Coronary artery (tissue), 2 donors: ENCODE measurements around the gene SYNGR1.
"Not testable (repeated sequence)": the region's sequence is repeated elsewhere in the genome, so short reads cannot be mapped to it uniquely, and the experiment has no call there.

ENCODE experiments used
- DNase-seq: peaks from one replicate; pipeline ENCODE4 v3.0.0-alpha.2; 2017; ENCODE audit warnings: low spot score
- H3K27ac ChIP-seq, 2 donors: fragments of 200-600 bp; sonication (generic); one replicate each; pipeline ENCODE4 v1.5.1; 2016 to 2019
- H3K4me3 ChIP-seq: fragments of 200-600 bp; sonication (generic); 2 replicates; pipeline ENCODE4 v1.5.1; 2016; ENCODE audit warnings: mild to moderate bottlenecking, moderate library complexity
- TF ChIP-seq, protein P1 (sequence below): fragments of 200-600 bp; sonication (generic); IDR thresholded peaks from one replicate; pipeline ENCODE4 v1.5.1; 2019; ENCODE audit warnings: antibody characterized with exemption

Gene SYNGR1

DNA sequence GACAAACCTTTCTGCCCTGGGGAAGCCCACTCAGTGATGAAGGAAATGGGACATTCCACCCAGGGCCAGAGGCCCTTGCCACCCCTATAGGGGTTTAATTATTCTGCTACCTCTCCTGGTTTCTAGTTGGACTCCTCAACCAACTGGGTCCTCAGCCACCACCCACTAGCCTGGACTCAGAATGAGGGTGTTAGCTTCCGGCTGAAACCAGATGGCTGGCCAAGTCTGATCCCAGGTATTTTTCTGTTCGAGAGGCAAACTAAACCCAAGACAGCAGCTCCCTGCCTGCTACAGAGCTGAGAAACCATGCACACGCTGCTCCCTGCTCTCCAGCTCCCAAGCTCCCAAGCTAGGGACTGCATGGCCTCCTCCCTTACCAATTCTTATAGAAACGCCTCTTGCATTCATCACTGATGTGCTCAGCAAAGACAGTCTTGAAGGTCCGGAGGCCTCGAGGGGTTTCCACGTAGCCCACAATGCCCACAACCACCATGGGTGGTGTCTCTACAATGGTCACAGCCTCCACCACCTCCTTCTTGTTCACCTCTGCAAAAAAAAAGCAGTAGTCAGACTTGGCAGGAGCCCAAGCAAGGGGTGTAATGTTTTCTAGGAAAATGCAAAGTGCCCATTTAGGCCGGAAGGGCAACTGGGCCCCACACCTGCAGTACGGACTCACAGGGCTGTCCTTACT, 32.6 kb upstream of the SYNGR1 start:
- no peak for DNase-seq
- peak overlapping the region; percentile 80 for H3K4me3 ChIP-seq
- H3K27ac ChIP-seq, result peak overlapping the region in 1 of 2 donors; percentile 52
- TF ChIP-seq, protein P1, sequence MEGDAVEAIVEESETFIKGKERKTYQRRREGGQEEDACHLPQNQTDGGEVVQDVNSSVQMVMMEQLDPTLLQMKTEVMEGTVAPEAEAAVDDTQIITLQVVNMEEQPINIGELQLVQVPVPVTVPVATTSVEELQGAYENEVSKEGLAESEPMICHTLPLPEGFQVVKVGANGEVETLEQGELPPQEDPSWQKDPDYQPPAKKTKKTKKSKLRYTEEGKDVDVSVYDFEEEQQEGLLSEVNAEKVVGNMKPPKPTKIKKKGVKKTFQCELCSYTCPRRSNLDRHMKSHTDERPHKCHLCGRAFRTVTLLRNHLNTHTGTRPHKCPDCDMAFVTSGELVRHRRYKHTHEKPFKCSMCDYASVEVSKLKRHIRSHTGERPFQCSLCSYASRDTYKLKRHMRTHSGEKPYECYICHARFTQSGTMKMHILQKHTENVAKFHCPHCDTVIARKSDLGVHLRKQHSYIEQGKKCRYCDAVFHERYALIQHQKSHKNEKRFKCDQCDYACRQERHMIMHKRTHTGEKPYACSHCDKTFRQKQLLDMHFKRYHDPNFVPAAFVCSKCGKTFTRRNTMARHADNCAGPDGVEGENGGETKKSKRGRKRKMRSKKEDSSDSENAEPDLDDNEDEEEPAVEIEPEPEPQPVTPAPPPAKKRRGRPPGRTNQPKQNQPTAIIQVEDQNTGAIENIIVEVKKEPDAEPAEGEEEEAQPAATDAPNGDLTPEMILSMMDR, result no peak

GRCh38 chr22:39317775-39318506, 31.9 kb upstream of the SYNGR1 start:
- DNase-seq, result no peak
- H3K4me3 ChIP-seq, result peak overlapping the region; percentile 80
- TF ChIP-seq, protein P1, result no peak
- H3K27ac ChIP-seq, result peak overlapping the region; percentile 96 to 98

- TF ChIP-seq, protein P1, result no peak
- Histone ChIP-seq H3K27ac (peak overlapping the region; percentile 96 to 98), H3K4me3 (peak overlapping the region; percentile 80)
- no peak for DNase-seq
These were observed 31.1 kb upstream of the SYNGR1 start for GRCh38 chr22:39318507-39319283.

GRCh38 chr22:39319284-39320022, 30.3 kb upstream of the SYNGR1 start, which contains the start of gene RPL3:
Gene RPL3 (minus strand): TSS chr22:39319623. CDS start chr22:39319597, 26 bp downstream.
- Histone ChIP-seq H3K27ac (peak within 1 kb of the TSS; percentile 96 to 98), H3K4me3 (peak within 1 kb of the TSS; percentile 80)
- TF ChIP-seq, protein P1, result no peak
- peak; percentile 98 for DNase-seq

DNA sequence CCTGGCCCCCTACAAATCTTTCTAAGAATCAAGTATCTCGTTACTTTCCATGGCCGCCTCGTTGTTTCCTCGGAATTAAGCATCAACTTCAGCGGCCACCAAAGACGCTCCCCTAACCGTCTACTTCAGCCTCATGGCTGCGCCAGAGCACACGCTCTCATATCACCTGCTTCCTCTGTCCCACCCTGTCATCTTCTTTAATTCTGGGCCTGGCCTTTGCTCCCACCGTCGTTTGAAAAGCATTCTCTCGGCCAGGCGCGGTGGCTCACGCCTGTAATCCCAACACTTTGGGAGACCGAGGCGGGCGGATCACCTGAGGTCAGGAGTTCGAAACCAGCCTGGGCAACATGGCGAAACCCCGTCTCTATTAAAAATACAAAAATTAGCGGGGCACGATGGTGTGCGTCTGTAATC, 29.2 kb upstream of the SYNGR1 start:
- DNase-seq, result not testable (repeated sequence)
- peak overlapping the region; percentile 96 to 98 for H3K27ac ChIP-seq
- peak overlapping the region; percentile 80 for H3K4me3 ChIP-seq

GRCh38 chr22:39325392-39325932, 24.3 kb upstream of the SYNGR1 start:
- no peak overlapping the region for H3K27ac ChIP-seq
- TF ChIP-seq, protein P1, result no peak
- no peak overlapping the region for H3K4me3 ChIP-seq
- no peak for DNase-seq
